ENCODE results near the gene NRIP2.

NRIP2 gene

DNA sequence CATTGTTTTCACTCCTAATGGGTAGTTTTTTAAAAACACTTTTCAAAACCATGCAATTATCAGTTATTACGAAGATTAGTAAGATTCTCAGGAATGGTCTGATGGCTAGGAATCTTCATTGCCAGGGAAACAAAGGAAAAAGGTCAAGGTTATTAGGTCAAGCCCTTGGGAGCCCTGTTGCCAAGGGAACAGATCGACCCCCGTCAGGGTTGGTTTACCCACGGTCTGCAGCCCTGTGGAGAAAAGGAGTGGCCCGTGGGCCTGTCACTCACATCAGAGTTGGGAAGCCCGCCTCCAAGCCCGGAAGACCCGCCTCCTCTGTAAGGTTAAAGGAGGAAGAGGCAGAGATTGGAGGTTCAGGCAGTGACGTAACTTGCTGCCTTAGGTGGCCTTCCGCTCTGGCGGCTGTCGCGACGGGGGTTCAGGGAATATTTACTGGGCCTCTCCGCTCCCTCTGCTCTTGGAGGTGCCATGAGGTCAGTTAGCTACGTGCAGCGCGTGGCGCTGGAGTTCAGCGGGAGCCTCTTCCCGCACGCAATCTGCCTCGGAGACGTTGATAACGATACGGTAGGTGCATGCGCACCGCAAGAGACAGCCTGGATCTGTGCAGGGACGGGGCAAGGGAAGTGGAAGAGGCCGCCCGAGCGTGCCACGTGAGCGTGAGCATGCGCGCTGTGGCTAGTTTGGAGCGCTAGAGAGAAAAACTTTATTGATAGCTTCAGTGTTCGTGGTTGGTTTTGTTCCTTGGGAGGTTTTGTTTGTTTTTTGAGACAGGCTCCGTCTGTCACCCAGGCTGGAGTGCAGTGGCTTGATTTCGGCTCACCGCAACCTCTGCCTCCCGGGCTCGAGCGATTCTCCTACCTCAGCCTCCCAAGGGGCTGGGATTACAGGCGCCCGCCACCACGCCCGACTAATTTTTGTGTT, 22.3 kb downstream of the NRIP2 start, which contains the start of gene ITFG2:
Gene ITFG2, plus strand, starts transcription at position 379 of the 924 bp plus-strand sequence. Its CDS starts 93 bp downstream, at position 472.
- peak; percentile 97 for FAIRE-seq
- peak; percentile 85 for DNase-seq (ENCODE audit: extremely low spot score, insufficient read length, low read depth)

- FAIRE-seq (no peak), DNase-seq (ENCODE audit: extremely low spot score, insufficient read length, low read depth) (no peak)
Observed at GRCh38 chr12:2811801-2812200, 23.0 kb downstream of the NRIP2 start.

- DNase-seq (ENCODE audit: extremely low spot score, insufficient read length, low read depth) = no peak
- FAIRE-seq = no peak
Observed at GRCh38 chr12:2806700-2807099, 28.1 kb downstream of the NRIP2 start.

DNA sequence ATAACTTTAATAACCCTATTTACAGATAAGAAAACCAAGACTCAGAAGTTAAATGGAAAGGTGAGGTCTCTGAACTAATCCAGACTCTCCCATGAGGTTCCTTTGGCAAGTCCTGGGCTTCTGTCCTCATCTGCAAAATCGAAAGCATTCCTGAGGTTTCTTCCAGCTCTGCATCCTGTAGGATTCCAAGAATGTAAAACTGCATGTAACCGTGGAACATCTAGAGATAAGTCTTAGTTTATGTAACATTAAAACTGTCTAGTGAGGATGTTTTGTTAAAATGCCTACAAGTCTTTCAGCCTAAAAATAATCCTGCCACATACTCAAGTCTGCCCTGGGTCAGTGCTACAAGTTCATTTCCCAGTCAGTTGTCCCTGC, 29.7 kb downstream of the NRIP2 start:
- no peak for DNase-seq (ENCODE audit: extremely low spot score, insufficient read length, low read depth)
- no peak for FAIRE-seq

- no peak for FAIRE-seq
- DNase-seq (ENCODE audit: extremely low spot score, insufficient read length, low read depth) = no peak
Observed at GRCh38 chr12:2804393-2805142, 30.3 kb downstream of the NRIP2 start.

GRCh38 chr12:2803635-2804392, 31.0 kb downstream of the NRIP2 start:
- DNase-seq (ENCODE audit: extremely low spot score, insufficient read length, low read depth) (no peak), FAIRE-seq (peak; percentile 5)

GRCh38 chr12:2801044-2801783, 33.6 kb downstream of the NRIP2 start:
- FAIRE-seq (no peak), DNase-seq (ENCODE audit: extremely low spot score, insufficient read length, low read depth) (no peak)

DNA sequence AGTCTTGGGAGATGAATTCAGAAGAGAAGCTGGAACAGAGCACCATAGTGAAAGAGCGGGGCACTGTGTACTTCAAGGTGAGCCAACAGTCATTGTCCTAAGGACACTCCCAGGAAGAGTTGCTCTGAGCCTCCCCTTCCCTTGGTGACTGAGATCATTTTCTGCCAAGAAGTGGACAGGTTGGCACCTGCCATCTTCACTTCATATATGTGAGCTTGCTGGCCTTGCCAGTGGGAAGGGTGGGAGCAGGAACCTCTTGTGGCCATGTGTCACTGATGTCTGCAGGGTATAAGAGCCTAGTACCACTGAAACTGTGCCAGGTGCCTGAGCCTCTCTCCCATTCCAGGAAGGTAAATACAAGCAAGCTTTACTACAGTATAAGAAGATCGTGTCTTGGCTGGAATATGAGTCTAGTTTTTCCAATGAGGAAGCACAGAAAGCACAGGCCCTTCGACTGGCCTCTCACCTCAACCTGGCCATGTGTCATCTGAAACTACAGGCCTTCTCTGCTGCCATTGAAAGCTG, 34.7 kb downstream of the NRIP2 start:
- FAIRE-seq (no peak), DNase-seq (ENCODE audit: extremely low spot score, insufficient read length, low read depth) (no peak)

DNA sequence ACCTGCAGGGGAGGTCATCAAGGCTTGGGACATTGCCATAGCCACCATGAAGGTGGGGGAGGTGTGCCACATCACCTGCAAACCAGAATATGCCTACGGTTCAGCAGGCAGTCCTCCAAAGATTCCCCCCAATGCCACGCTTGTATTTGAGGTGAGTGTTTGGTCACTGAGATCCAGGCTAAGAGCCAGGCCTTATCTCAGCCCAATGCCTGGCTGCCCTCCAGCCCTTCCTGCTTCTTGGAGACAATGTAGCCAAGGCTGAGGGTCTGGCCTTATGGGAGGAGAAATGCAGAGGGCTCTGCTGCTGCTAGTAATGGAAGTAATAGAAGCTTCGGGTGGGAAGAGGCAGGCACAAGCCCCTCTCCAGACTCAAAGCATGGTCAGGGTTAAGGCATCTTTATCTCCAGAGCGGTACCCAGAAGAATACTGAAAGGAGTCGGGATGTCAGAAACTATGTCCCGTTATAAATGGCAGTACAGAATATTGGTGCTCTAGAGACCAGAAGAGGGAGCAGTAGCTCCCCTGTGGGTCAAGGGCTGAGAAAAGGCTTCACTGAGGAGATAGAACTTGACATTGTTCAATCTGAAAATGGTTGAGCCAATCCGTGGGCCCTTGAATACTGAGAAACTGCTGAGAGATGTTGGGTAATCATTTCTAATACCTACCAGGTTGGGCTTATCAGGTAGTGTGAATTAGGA, 37.0 kb downstream of the NRIP2 start:
- DNase-seq (ENCODE audit: extremely low spot score, insufficient read length, low read depth) = no peak
- FAIRE-seq = no peak

DNA sequence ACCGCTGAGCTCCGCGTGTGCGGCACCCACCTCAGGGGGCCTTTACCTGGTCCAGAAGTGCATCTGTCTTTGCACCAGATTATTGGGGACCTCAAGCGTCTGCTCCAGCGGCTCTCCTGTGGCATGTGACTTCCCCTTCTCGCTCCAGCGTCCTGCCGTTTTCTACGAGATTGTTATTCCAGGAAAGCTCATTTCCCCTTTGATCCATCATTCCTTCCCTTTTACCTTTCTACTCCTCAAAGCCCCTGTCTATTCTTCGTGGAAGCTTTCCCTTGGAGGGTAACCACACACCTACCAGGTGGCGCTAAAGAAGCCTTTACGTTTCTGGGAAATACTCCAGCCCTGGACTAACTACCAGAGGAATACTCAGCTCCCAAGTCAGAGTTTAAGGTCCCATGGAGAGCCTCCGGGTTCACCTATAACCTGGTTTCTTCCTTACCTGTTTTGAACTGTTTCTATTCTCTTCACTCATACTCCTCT, 38.6 kb downstream of the NRIP2 start:
- DNase-seq (ENCODE audit: extremely low spot score, insufficient read length, low read depth) = no peak

GRCh38 chr12:2795291-2796186, 39.3 kb downstream of the NRIP2 start:
- FAIRE-seq = peak; percentile 76

More for the DNA sequence above, 38.6 kb downstream of the NRIP2 start:
- FAIRE-seq = no peak

DNA sequence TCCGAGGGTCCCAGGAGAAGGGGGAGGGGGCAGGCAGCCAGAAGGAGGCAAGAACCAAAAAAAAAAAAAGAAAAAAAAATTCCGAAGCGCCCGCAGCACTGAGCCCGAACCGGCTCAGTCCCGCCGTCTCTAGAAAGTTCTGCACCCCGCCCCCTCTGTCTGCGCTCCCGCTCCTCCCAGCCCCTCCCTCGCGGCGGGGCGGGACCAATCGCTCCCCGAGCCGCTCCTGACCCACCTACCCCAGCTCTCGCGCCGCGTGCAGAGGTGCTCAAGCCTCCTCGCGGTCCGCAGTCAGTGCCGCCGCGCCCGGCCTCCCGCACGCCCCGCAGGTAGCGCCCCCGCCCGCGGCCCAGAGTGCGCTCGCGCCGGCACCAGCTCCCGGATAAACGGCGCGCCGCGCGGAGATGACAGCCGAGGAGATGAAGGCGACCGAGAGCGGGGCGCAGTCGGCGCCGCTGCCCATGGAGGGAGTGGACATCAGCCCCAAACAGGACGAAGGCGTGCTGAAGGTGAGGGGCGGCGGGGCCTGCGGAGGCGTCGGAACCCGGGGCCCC, 40.0 kb downstream of the NRIP2 start, which contains the start of gene FKBP4:
Gene FKBP4, plus strand, starts transcription at position 235 of the 554 bp plus-strand sequence. Its CDS starts 170 bp downstream, at position 405.
- peak; percentile 87 for FAIRE-seq
- DNase-seq (ENCODE audit: extremely low spot score, insufficient read length, low read depth) = peak; percentile 94

More at GRCh38 chr12:2795291-2796186, 39.3 kb downstream of the NRIP2 start:
- DNase-seq (ENCODE audit: extremely low spot score, insufficient read length, low read depth) = peak; percentile 82

- DNase-seq (ENCODE audit: extremely low spot score, insufficient read length, low read depth) (no peak), FAIRE-seq (no peak)
Observed at GRCh38 chr12:2794191-2794735, 40.6 kb downstream of the NRIP2 start.

DNA sequence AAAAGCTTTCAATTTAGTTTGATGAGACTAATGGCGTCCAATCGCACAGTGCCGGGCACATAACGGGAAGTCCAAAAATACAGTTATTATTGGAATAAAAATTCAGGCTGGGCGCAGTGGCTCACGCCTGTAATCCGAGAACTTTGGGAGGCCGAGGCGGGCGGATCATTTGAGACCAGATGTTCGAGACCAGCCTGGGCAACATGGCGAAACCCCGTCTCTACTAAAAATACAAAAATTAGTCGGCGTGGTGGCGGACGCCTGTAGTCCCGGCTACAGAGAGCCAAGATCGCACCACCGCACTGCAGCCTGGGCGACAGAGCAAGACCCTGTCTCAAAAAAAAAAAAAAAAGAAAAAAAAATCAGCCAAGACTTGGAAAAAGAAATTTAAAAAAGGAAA, 41.3 kb downstream of the NRIP2 start:
- DNase-seq (ENCODE audit: extremely low spot score, insufficient read length, low read depth) (no peak), FAIRE-seq (no peak)

DNA sequence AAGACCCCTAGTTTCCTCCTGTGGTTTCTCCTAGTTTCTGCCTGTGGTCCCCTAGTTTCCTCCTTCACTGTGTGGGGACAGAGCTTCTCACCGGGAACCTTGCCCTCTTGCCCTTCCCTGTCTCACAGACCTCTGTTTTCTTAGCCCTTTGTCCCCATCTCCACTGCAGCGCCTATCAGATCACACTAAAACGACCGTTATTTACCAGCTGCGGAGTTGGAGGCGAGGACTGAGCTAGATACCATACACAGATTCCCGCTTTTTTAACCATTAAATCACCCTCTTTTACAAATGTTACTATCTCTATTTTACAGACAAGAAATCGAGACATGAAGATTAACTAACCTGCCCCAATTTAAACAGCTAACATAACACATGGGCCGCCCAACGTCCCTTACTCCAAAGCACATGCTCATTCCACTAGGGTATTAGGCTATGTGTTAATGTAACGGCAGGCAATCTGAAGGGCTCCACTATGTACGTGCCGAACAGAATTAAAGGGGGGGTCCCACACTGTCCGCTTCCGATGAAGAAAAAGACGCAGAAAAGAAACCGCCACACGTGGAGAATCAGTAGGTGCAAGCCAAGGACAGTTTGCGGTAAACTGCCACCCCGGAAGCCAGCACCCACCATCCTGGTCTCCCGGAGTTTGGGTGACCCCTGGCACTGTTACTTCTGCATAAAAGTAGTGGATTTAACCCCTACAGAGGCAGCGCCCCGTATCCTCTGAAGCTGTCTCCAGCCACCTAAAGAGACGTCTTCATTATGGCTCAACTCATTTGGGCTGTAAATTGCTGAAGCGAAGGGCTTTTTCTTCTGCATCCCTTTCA, 41.9 kb downstream of the NRIP2 start:
- FAIRE-seq = no peak
- no peak for DNase-seq (ENCODE audit: extremely low spot score, insufficient read length, low read depth)

GRCh38 chr12:2791089-2791488, 43.7 kb downstream of the NRIP2 start:
- DNase-seq (ENCODE audit: extremely low spot score, insufficient read length, low read depth) = no peak
- FAIRE-seq = no peak
